Measurements from ENCODE around the gene CARMIL1.

DNA sequence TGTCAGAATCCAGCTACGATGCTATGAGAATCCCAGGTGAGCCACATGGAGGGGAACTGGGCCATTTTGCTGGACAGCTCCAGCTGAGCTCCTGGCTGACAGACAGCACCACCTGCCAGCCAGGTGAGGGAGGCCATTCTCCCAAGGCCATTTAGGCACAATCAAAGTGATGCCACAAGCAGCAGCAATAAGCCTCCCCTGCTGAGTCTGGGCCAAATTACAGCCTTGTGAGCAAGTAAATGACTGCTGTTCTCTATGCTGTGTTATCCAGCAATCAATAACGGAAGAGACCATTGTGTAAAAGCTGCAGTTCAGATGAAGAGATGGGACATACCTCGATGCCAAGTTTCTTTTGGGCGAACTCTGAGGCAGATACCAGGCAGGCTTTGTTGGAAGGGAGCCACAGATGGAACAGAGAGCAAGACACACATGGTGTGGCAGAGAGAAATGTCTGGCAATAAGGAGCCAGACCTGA, 358.8 kb downstream of the CARMIL1 start:
- peak; percentile 88 for TF ChIP-seq GATA2 (IDR thresholded peaks at IDR 0.05; ENCODE audit: low read depth, low read length)
- peak; percentile 64 for TF ChIP-seq GATA3 (IDR thresholded peaks at IDR 0.05; ENCODE audit: low read depth, low read length)

Data from SH-SY5Y (cell line).